ENCODE measurements around the gene CTNND2. TPM values are rescaled to one million over a fixed set of nuclear protein-coding genes. Genes with fewer than 3 reads are reported as not detected.

The CTNND2 gene
- total and polyA plus RNA-seq, 10 of the 15 experiments (the other 5 are each of a cell fraction or from before 2014, with no cell fraction given) = 0.02 to 0.16 (median 0.04) TPM; not detected in 7

- TF ChIP-seq PBX3 (IDR thresholded peaks at IDR 0.05; ENCODE audit: insufficient replicate concordance, low read depth, low read length) (no peak), ATF2 (IDR thresholded peaks at IDR 0.05; ENCODE audit: low read length) (no peak), MYB (IDR thresholded peaks at IDR 0.05; ENCODE audit: borderline replicate concordance, low read depth, low read length) (no peak), PKNOX1 (IDR thresholded peaks at IDR 0.05) (no peak), IRF4 (IDR thresholded peaks at IDR 0.05; ENCODE audit: low read depth, low read length) (no peak), PML (IDR thresholded peaks at IDR 0.05; ENCODE audit: low read length) (no peak), CHD4 (IDR thresholded peaks at IDR 0.05) (no peak)
Measured at GRCh38 chr5:11852717-11853087, 51.5 kb downstream of the CTNND2 start (continued).

GRCh38 chr5:11851965-11852716, 52.1 kb downstream of the CTNND2 start:
- no peaks in the 10 kb centered on the region for H3K79me2 ChIP-seq (ENCODE audit: control insufficient read depth, insufficient read depth, low read length)
- no TSS peak for BruUV-seq (replicated peaks)
- H3K4me3 ChIP-seq = no peak overlapping the region
- no peaks in the 10 kb centered on the region for H3K4me1 ChIP-seq (ENCODE audit: control insufficient read depth, insufficient read depth, low read length)
- no peak overlapping the region for H2AFZ ChIP-seq (ENCODE audit: control insufficient read depth, low read depth, low read length)
- H4K20me1 ChIP-seq (ENCODE audit: control insufficient read depth, insufficient read depth) = no peaks in the 10 kb centered on the region
- ChIA-PET RAD21 (ENCODE audit: unreplicated experiment) (no interaction called here), CTCF (no interaction called here), SMC1A (ENCODE audit: uncharacterized antibody, unreplicated experiment) (no interaction called here), POLR2A (no interaction called here)
- in situ Hi-C loops (cut with MboI) (no loop called here), intact Hi-C loops (cut with micrococcal nuclease; ENCODE audit: unreplicated experiment) (no loop called here)
- 20% methylated on average over 4 of the region's 4 CpGs for WGBS (ENCODE audit: insufficient coverage, insufficient replicate concordance, low lambda C conversion rate, missing lambda C conversion rate)
- H3K27ac ChIP-seq (ENCODE audit: control insufficient read depth, insufficient read depth) = no peak overlapping the region
- DNase-seq (ENCODE audit: low read depth, low spot score) (no peak), ATAC-seq (no peak), FAIRE-seq (no peak)
- H3K9me3 ChIP-seq (replicated peaks; ENCODE audit: control insufficient read depth, insufficient read depth, low read length) = no peaks in the 10 kb centered on the region
- H3K9ac ChIP-seq (ENCODE audit: control insufficient read depth, insufficient read depth, low read length) = no peak overlapping the region
- H3K36me3 ChIP-seq (ENCODE audit: control insufficient read depth in 2 of 2, insufficient read depth in 2 of 2, low read length in 1 of 2) = no peaks in the 10 kb centered on the region
- no peak overlapping the region for H3K4me2 ChIP-seq (ENCODE audit: control insufficient read depth, insufficient read depth)
- H3K27me3 ChIP-seq (replicated peaks in 1 of 2; ENCODE audit: control insufficient read depth in 2 of 2, insufficient read depth in 2 of 2, low read length in 1 of 2) = no peaks in the 10 kb centered on the region
- TF ChIP-seq BACH1 (IDR thresholded peaks at IDR 0.05; ENCODE audit: borderline replicate concordance) = no peak
- TF ChIP-seq NR2C2 (IDR thresholded peaks at IDR 0.05; ENCODE audit: borderline replicate concordance, control insufficient read depth, insufficient read length, low read depth) = no peak
- no peak for TF ChIP-seq GABPA (IDR thresholded peaks at IDR 0.05; ENCODE audit: low read depth)
- no peak for TF ChIP-seq SUPT20H (IDR thresholded peaks at IDR 0.05; ENCODE audit: borderline replicate concordance, control insufficient read depth, low read depth, low read length)
- TF ChIP-seq NRF1 (conservative IDR thresholded peaks at IDR 0.05; ENCODE audit: low read depth, low read length) = no peak
- no peak for TF ChIP-seq SPI1 (IDR thresholded peaks at IDR 0.05; ENCODE audit: borderline replicate concordance, insufficient read depth, low read depth, low read length)
- no peak for TF ChIP-seq POLR2AphosphoS5 (IDR thresholded peaks at IDR 0.05; ENCODE audit: low read length)
- no peak for TF ChIP-seq SKIL (IDR thresholded peaks at IDR 0.05; ENCODE audit: low read depth, poor library complexity, severe bottlenecking)
- TF ChIP-seq HDAC6 (IDR thresholded peaks at IDR 0.05; ENCODE audit: unreplicated experiment) = no peak
- TF ChIP-seq SRF (IDR thresholded peaks at IDR 0.05; ENCODE audit: low read depth in 2 of 2, low read length in 2 of 2) = no peak
- TF ChIP-seq YY1 (IDR thresholded peaks at IDR 0.05; ENCODE audit: low read depth, low read length) = no peak

Data from GM12878 (cell line).